Measurements from ENCODE around the gene ERCC2. TPM values are rescaled to one million over a fixed set of nuclear protein-coding genes. Genes with fewer than 3 reads are reported as not detected.
"Not testable (repeated sequence)": the region's sequence is repeated elsewhere in the genome, so short reads cannot be mapped to it uniquely, and the experiment has no call there.

The ERCC2 gene
- total RNA-seq = 10 to 100 TPM; 27.5 to 30.4 TPM

DNA sequence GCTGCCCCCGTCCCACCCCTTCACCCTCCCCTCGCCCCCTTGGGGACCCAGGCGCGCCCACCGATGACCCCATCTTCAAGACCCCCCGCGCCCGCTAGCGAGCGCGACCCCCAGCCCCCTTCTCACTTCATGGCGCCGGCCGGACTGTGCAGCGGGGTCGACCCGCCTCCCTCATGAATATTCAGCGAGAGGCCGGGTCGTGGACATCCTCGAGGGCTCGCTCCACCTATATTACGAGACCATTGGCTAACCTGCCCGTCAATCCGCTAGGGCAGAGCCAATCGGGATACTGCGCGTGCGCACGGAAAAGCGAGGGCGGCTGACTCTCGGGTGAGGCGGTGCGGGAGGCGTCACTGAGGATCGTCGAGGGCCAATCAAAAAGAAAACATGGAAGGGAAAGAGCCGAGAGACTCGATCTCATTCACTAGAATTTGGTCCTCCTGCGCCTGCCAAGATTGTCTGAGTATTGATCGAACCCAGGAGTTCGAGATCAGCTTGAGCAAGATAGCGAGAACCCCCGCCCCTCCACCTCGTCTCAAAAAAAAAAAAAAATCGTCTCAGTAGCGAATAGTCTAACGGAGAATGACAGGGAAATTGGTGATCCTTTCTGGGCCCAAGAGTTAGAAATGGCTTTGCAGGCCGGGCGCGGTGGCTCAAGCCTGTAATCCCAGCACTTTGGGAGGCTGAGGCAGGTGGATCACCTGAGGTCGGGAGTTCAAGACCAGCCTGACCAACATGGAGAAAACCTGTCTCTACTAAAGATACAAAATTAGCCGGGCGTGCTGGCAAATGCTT lies at the start of gene ERCC2:
Gene ERCC2 (minus strand): TSS at position 164 of the 795 bp plus-strand sequence. CDS start 33 bp downstream, at position 131.
- H3K4me3 Mint-ChIP-seq = peak within 1 kb of the TSS; percentile 79
- peak; percentile 100 for ATAC-seq
- intact Hi-C loops (cut with DNase I, micrococcal nuclease) = loop anchor here in 1 of 2 experiments (1.0 kb wide), 11 partner anchors 30 to 480 kb away; partner anchors contain the start of genes BLOC1S3, CLASRP, CLPTM1 and ERCC1
- CTCF ChIA-PET = interaction anchor here (0.6 to 1.2 kb wide), 3 partner anchors 31 to 382 kb away, joined by 4 to 5 read pairs (median 4); no protein-coding TSS in a partner anchor
- peaks cover 8% of the 10 kb centered on the region for H3K4me1 Mint-ChIP-seq
- H3K36me3 Mint-ChIP-seq (ENCODE audit: low read depth) = peaks cover 1% of the 10 kb centered on the region
- no peaks in the 10 kb centered on the region for H3K27me3 Mint-ChIP-seq
- DNase-seq = peak; percentile 100
- H3K9me3 Mint-ChIP-seq (ENCODE audit: low read depth) = no peaks in the 10 kb centered on the region
- peak within 1 kb of the TSS; percentile 97 for H3K27ac Mint-ChIP-seq
- POLR2A ChIA-PET = no interaction called here

DNA sequence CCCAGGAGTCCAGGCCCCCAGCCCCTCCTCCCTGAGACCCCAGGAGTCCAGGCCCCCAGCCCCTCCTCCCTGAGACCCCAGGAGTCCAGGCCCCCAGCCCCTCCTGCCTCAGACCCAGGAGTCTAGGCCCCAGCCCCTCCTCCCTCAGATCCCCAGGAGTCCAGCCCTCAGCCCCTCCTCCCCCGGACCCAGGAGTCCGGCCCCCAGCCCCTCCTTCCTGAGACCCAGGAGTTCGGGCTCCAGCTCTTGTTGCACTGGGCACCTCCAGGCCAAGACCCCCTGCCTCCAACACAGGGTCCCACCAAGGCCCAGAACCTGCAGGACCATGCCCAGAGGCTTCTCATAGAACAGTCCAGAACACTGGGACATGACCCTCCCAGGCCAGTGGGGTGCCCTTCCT lies 49.5 kb upstream of the ERCC2 start:
- ChIA-PET CTCF (interaction anchor here (1.8 kb wide), 1 partner anchor 66 kb away, joined by 4 read pairs; no protein-coding TSS in a partner anchor), POLR2A (interaction anchor here (0.6 kb wide), 1 partner anchor 322 kb away, joined by 3 read pairs; no protein-coding TSS in a partner anchor)
- DNase-seq (no peak), ATAC-seq (no peak)
- intact Hi-C loops (cut with DNase I, micrococcal nuclease) = no loop called here
- H3K36me3 Mint-ChIP-seq (ENCODE audit: low read depth) = peaks cover 38% of the 10 kb centered on the region
- H3K27me3 Mint-ChIP-seq = no peaks in the 10 kb centered on the region
- no peak overlapping the region for H3K4me3 Mint-ChIP-seq
- H3K4me1 Mint-ChIP-seq = peaks cover 42% of the 10 kb centered on the region
- no peaks in the 10 kb centered on the region for H3K9me3 Mint-ChIP-seq (ENCODE audit: low read depth)
- H3K27ac Mint-ChIP-seq = no peak overlapping the region

- Mint-ChIP-seq H3K9me3 (ENCODE audit: low read depth) (no peaks in the 10 kb centered on the region), H3K36me3 (ENCODE audit: low read depth) (peaks cover 43% of the 10 kb centered on the region), H3K4me3 (no peak overlapping the region), H3K27ac (peak overlapping the region; percentile 31), H3K27me3 (no peaks in the 10 kb centered on the region), H3K4me1 (peaks cover 39% of the 10 kb centered on the region)
- intact Hi-C loops (cut with DNase I, micrococcal nuclease) = no loop called here
- DNase-seq = no peak
- ChIA-PET POLR2A (no interaction called here), CTCF (interaction anchor here (0.6 to 1.8 kb wide), 2 partner anchors 60 to 66 kb away, joined by 3 to 4 read pairs; no protein-coding TSS in a partner anchor)
- ATAC-seq = no peak
Measured at GRCh38 chr19:45419396-45419795, 49.0 kb upstream of the ERCC2 start.

- peaks cover 33% of the 10 kb centered on the region for H3K4me1 Mint-ChIP-seq
- H3K36me3 Mint-ChIP-seq (ENCODE audit: low read depth) = peaks cover 48% of the 10 kb centered on the region
- CTCF ChIA-PET = interaction anchor here (0.6 to 1.8 kb wide), 3 partner anchors 47 to 67 kb away, joined by 3 to 4 read pairs (median 3); no protein-coding TSS in a partner anchor
- H3K9me3 Mint-ChIP-seq (ENCODE audit: low read depth) = no peaks in the 10 kb centered on the region
- H3K27me3 Mint-ChIP-seq = no peaks in the 10 kb centered on the region
- POLR2A ChIA-PET = no interaction called here
- intact Hi-C loops (cut with DNase I, micrococcal nuclease) = no loop called here
- H3K4me3 Mint-ChIP-seq = no peak overlapping the region
- no peak for ATAC-seq
- no peak for DNase-seq
- H3K27ac Mint-ChIP-seq = no peak overlapping the region
Measured at GRCh38 chr19:45418802-45419201, 48.4 kb upstream of the ERCC2 start.

GRCh38 chr19:45417151-45417550 lies 46.8 kb upstream of the ERCC2 start:
- H3K4me1 Mint-ChIP-seq = peaks cover 19% of the 10 kb centered on the region
- CTCF ChIA-PET = interaction anchor here (1.5 to 2.5 kb wide), 2 partner anchors 15 to 68 kb away, joined by 3 to 10 read pairs; no protein-coding TSS in a partner anchor
- no peaks in the 10 kb centered on the region for H3K27me3 Mint-ChIP-seq
- intact Hi-C loops (cut with DNase I, micrococcal nuclease) = no loop called here
- H3K27ac Mint-ChIP-seq = no peak overlapping the region
- ATAC-seq (no peak), DNase-seq (no peak)
- H3K4me3 Mint-ChIP-seq = no peak overlapping the region
- no peaks in the 10 kb centered on the region for H3K9me3 Mint-ChIP-seq (ENCODE audit: low read depth)
- H3K36me3 Mint-ChIP-seq (ENCODE audit: low read depth) = peaks cover 54% of the 10 kb centered on the region
- POLR2A ChIA-PET = no interaction called here

DNA sequence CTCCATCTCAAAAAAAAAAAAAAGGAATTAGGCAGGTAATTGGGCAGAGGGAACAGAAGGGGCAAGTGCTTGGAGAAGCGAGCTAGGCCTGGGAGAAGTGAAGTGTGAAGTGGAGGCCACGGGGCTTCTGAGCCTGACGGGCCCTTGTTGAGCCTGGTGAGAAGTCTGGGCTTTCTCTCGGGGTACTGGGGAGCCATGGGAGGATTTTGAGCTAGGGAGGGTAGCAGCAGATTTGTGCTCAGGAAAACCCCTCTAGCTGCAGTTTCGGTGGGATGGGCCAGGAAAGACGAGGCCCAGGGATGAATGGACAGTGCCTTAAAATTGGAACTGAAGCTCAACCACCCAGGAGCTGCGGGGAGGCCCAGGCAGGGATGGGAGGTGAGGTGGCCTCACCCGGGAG lies 44.1 kb upstream of the ERCC2 start:
- no peak for ATAC-seq
- Mint-ChIP-seq H3K36me3 (ENCODE audit: low read depth) (peaks cover 56% of the 10 kb centered on the region), H3K9me3 (ENCODE audit: low read depth) (no peaks in the 10 kb centered on the region), H3K4me3 (no peak overlapping the region), H3K27me3 (no peaks in the 10 kb centered on the region), H3K27ac (no peak overlapping the region), H3K4me1 (peaks cover 5% of the 10 kb centered on the region)
- no peak for DNase-seq
- intact Hi-C loops (cut with DNase I, micrococcal nuclease) = no loop called here
- ChIA-PET CTCF (interaction anchor here (1.0 to 2.5 kb wide), 4 partner anchors 10 to 64 kb away, joined by 3 to 10 read pairs (median 5); no protein-coding TSS in a partner anchor), POLR2A (interaction anchor here (0.8 kb wide), 1 partner anchor 25 kb away, joined by 3 read pairs; no protein-coding TSS in a partner anchor)

DNA sequence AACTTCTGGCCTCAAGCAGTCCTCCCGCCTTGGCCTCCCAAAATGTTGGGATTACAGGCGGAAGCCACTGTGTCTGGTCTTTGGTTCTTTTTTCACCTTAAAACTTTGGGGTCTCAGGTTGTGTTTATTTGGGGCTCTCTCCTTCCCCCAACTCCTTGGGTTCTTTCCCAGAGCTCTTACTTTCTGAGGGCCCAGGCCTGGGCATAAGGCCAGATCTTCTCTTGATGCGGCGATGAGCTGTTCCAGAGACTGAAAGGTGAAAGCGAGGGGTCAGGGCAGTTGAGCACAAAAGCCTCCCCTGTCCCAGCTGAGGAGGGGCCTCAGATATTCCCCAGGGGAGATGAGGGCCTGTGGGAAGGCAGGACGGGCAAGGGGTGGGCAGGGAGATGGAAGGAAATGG lies 43.1 kb upstream of the ERCC2 start:
- Mint-ChIP-seq H3K36me3 (ENCODE audit: low read depth) (peaks cover 62% of the 10 kb centered on the region), H3K27ac (no peak overlapping the region), H3K27me3 (no peaks in the 10 kb centered on the region), H3K9me3 (ENCODE audit: low read depth) (no peaks in the 10 kb centered on the region), H3K4me3 (no peak overlapping the region), H3K4me1 (peaks cover 6% of the 10 kb centered on the region)
- POLR2A ChIA-PET = no interaction called here
- DNase-seq (no peak), ATAC-seq (no peak)
- intact Hi-C loops (cut with DNase I, micrococcal nuclease) = no loop called here
- CTCF ChIA-PET = interaction anchor here (0.9 to 1.5 kb wide), 5 partner anchors 11 to 229 kb away, joined by 3 to 5 read pairs (median 4); no protein-coding TSS in a partner anchor

DNA sequence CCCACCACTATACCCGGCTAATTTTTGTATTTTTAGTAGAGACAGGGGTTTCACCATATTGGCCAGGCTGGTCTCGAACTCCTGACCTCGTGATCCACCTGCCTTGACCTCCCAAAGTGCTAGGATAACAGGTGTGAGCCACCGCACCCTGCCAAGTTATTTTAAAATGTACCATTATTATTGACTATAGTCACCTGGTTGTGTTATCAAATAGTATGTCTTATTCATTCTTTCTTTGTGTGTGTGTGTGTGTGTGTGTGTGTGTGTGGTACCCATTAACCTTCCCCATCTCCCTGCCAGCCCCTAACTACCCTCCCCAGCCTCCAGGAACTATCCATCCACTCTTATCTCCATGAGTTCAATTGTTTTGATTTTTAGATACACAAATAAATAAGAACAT lies 40.0 kb upstream of the ERCC2 start:
- DNase-seq; H3K27ac Mint-ChIP-seq; H3K9me3 Mint-ChIP-seq (ENCODE audit: low read depth); H3K4me3 Mint-ChIP-seq; ATAC-seq; intact Hi-C loops (cut with DNase I, micrococcal nuclease); POLR2A ChIA-PET; H3K27me3 Mint-ChIP-seq: not testable (repeated sequence)
- CTCF ChIA-PET = interaction anchor here (1.1 kb wide), 1 partner anchor 68 kb away, joined by 3 read pairs; no protein-coding TSS in a partner anchor
- peaks cover 17% of the 10 kb centered on the region for H3K4me1 Mint-ChIP-seq
- peaks cover 49% of the 10 kb centered on the region for H3K36me3 Mint-ChIP-seq (ENCODE audit: low read depth)

GRCh38 chr19:45409557-45409920 lies 39.2 kb upstream of the ERCC2 start:
- no peak for ATAC-seq
- Mint-ChIP-seq H3K27ac (no peak overlapping the region), H3K27me3 (peaks cover 5% of the 10 kb centered on the region), H3K9me3 (ENCODE audit: low read depth) (no peaks in the 10 kb centered on the region), H3K36me3 (ENCODE audit: low read depth) (peaks cover 45% of the 10 kb centered on the region), H3K4me3 (no peak overlapping the region), H3K4me1 (peaks cover 25% of the 10 kb centered on the region)
- intact Hi-C loops (cut with DNase I, micrococcal nuclease) = loop anchor here (5.0 to 10.0 kb wide), 2 partner anchors 235 to 317 kb away; partner anchors contain the start of gene PPP1R37 (in 1 of the 2)
- ChIA-PET POLR2A (no interaction called here), CTCF (interaction anchor here (1.0 to 1.1 kb wide), 2 partner anchors 69 to 76 kb away, joined by 3 read pairs; no protein-coding TSS in a partner anchor)
- DNase-seq = no peak

DNA sequence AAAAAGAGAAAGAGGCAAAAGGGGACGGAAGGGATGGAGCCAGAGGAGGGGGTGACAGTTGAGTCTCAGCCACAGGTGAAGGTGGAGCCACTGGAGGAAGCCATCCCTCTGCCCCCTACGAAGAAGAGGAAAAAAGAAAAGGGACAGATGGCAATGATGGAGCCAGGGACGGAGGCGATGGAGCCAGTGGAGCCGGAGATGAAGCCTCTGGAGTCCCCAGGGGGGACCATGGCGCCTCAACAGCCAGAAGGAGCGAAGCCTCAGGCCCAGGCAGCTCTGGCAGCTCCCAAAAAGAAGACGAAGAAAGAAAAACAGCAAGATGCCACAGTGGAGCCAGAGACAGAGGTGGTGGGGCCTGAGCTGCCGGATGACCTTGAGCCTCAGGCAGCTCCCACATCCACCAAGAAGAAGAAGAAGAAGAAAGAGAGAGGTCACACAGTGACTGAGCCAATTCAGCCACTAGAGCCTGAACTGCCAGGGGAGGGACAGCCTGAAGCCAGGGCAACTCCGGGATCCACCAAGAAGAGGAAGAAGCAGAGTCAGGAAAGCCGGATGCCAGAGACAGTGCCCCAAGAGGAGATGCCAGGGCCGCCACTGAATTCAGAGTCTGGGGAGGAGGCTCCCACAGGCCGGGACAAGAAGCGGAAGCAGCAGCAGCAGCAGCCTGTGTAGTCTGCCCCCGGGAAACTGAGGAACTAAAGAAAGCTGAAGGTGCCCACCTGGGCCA lies 38.6 kb upstream of the ERCC2 start:
- Mint-ChIP-seq H3K27ac (peak overlapping the region; percentile 59), H3K36me3 (ENCODE audit: low read depth) (peaks cover 41% of the 10 kb centered on the region), H3K4me1 (peaks cover 31% of the 10 kb centered on the region), H3K27me3 (peaks cover 9% of the 10 kb centered on the region), H3K9me3 (ENCODE audit: low read depth) (no peaks in the 10 kb centered on the region), H3K4me3 (no peak overlapping the region)
- ChIA-PET POLR2A (no interaction called here), CTCF (interaction anchor here (1.0 to 1.1 kb wide), 2 partner anchors 70 to 77 kb away, joined by 3 read pairs; no protein-coding TSS in a partner anchor)
- ATAC-seq = no peak
- intact Hi-C loops (cut with DNase I, micrococcal nuclease) = loop anchor here (5.0 to 10.0 kb wide), 2 partner anchors 236 to 317 kb away; partner anchors contain the start of gene PPP1R37 (in 1 of the 2)
- DNase-seq = no peak

DNA sequence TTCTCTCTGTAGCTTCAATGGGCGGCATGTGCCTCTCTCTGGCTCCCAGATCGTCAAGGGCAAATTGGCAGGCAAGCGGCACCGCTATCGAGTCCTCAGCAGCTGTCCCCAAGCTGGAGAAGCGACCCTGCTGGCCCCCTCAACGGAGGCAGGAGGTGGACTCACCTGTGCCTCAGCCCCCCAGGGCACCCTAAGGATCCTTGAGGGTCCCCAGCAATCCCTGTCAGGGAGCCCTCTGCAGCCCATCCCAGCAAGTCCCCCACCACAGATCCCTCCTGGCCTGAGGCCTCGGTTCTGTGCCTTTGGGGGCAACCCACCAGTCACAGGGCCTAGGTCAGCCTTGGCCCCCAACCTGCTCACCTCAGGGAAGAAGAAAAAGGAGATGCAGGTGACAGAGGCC lies 37.7 kb upstream of the ERCC2 start:
- H3K36me3 Mint-ChIP-seq (ENCODE audit: low read depth) = peaks cover 34% of the 10 kb centered on the region
- peak overlapping the region; percentile 59 for H3K27ac Mint-ChIP-seq
- ChIA-PET POLR2A (interaction anchor here (0.6 to 0.8 kb wide), 3 partner anchors 12 to 768 kb away, joined by 3 read pairs; no protein-coding TSS in a partner anchor), CTCF (interaction anchor here (0.7 to 2.0 kb wide), 3 partner anchors 68 to 454 kb away, joined by 3 to 10 read pairs (median 3); no protein-coding TSS in a partner anchor)
- no peak for DNase-seq
- no peaks in the 10 kb centered on the region for H3K9me3 Mint-ChIP-seq (ENCODE audit: low read depth)
- peak overlapping the region; percentile 95 for H3K4me3 Mint-ChIP-seq
- intact Hi-C loops (cut with DNase I, micrococcal nuclease) = loop anchor here (5.0 to 10.0 kb wide), 2 partner anchors 237 to 316 kb away; partner anchors contain the start of gene PPP1R37 (in 1 of the 2)
- H3K4me1 Mint-ChIP-seq = peaks cover 34% of the 10 kb centered on the region
- ATAC-seq = no peak
- H3K27me3 Mint-ChIP-seq = peaks cover 18% of the 10 kb centered on the region

Measured in activated CD4-positive, alpha-beta T cell treated with anti-CD3 and anti-CD28 coated beads for 36 hours (primary cell).